HCT116 (cell line): ENCODE data around the gene UBR3. TPM values are rescaled to one million over a fixed set of nuclear protein-coding genes. Genes with fewer than 3 reads are reported as not detected.

Experiments used
- ATAC-seq: fragments of 200-7000 bp; cut with Tn5 transposase; 2 replicates; pipeline ENCODE4 v1.9.1; 2020; ENCODE audit warnings: mild to moderate bottlenecking, moderate library complexity
- BruUV-seq: library from RNA; stranded (reverse); fragments of 400-500 nt; replicated peaks from 2 replicates; lab custom pipeline; 2021; lab: Mats Ljungman, UMichigan
- CTCF ChIA-PET: fragments of 300-600 bp; sonication (Branson Sonifier 250); formaldehyde crosslinking; loops from one replicate; lab custom pipeline; 2021; ENCODE audit warnings: antibody characterized with exemption; lab: Charles Lee
- POLR2A ChIA-PET: fragments of 300-600, 350-600 bp; sonication (Branson Sonifier 250); formaldehyde crosslinking; loops from one replicate; lab custom pipeline; 2021; ENCODE audit warnings: antibody characterized with exemption; lab: Charles Lee
- RAD21 ChIA-PET, 2 experiments: fragments of 300-600 bp; sonication (Branson Sonifier 250); formaldehyde crosslinking; loops; one replicate each; lab custom pipeline; 2023; ENCODE audit warnings: low total read pairs in 2 of 2; ENCODE audit not compliant: uncharacterized antibody in 2 of 2, unreplicated experiment in 2 of 2, low non-redundant PET in 1 of 2; lab: Charles Lee
- DNase-seq: peaks from one replicate; pipeline ENCODE4 v3.0.0-alpha.2; 2010; ENCODE audit warnings: low read depth, low spot score
- H2AFZ ChIP-seq: fragments of 200-600 bp; shearing (Covaris generic), sonication (generic); 2 replicates; pipeline ENCODE4 v1.6.1; 2017; ENCODE audit warnings: low read depth, mixed run types, mixed read lengths, antibody characterized with exemption, low read length; ENCODE audit not compliant: poor library complexity, severe bottlenecking
- H3K27ac ChIP-seq: 2 replicates; pipeline ENCODE4 v1.5.1; 2012; ENCODE audit warnings: low read depth, low read length
- H3K27me3 ChIP-seq: fragments of 200-600 bp; sonication (generic); 2 replicates; pipeline ENCODE4 v1.6.1; 2016; ENCODE audit warnings: mixed run types, low read length, mixed read lengths; ENCODE audit not compliant: insufficient read depth
- H3K36me3 ChIP-seq, 2 experiments: fragments of 200-500 bp in 1 of 2; fragments of 200-600 bp in 1 of 2; sonication (Bioruptor generic) in 1 of 2; sonication (generic) in 1 of 2; 2 replicates each; pipeline versions ENCODE4 v1.5.1 to v1.6.1; 2014 to 2016; ENCODE audit warnings: low read length in 2 of 2, inconsistent platforms in 1 of 2, mixed read lengths in 1 of 2, mixed run types in 1 of 2; ENCODE audit not compliant: insufficient read depth in 2 of 2, control insufficient read depth in 1 of 2
- H3K4me1 ChIP-seq, 2 experiments: fragments of 200-600 bp in 1 of 2; sonication (generic) in 1 of 2; 2 replicates each; pipeline versions ENCODE4 v1.5.1 to v1.6.1; 2012 to 2017; ENCODE audit warnings: low read length in 2 of 2, inconsistent platforms in 1 of 2, mild to moderate bottlenecking in 1 of 2, mixed read lengths in 1 of 2, mixed run types in 1 of 2, moderate library complexity in 1 of 2; ENCODE audit not compliant: insufficient read depth in 2 of 2, control insufficient read depth in 1 of 2
- H3K4me2 ChIP-seq: fragments of 200-600 bp; sonication (generic); 2 replicates; pipeline ENCODE4 v1.6.1; 2017; ENCODE audit warnings: mixed run types, low read length, mixed read lengths
- H3K4me3 ChIP-seq, 2 experiments: fragments of 200-600 bp in 1 of 2; sonication (generic) in 1 of 2; replicated peaks in 1 of 2; 2 replicates each; pipeline ENCODE4 v1.5.1; 2011 to 2016; ENCODE audit warnings: low read length in 2 of 2, control low read depth in 1 of 2, low read depth in 1 of 2, mild to moderate bottlenecking in 1 of 2, mixed read lengths in 1 of 2, mixed run types in 1 of 2
- H3K79me2 ChIP-seq: fragments of 200-600 bp; sonication (generic); 2 replicates; pipeline ENCODE4 v1.6.1; 2017; ENCODE audit warnings: mild to moderate bottlenecking, mixed run types, low read length, moderate library complexity, mixed read lengths; ENCODE audit not compliant: insufficient read depth
- H3K9ac ChIP-seq: fragments of 200-600 bp; sonication (generic); 2 replicates; pipeline ENCODE4 v1.6.1; 2016; ENCODE audit warnings: low read length, mixed read lengths
- H3K9me2 ChIP-seq: fragments of 200-600 bp; sonication (generic), shearing (Covaris generic); 2 replicates; pipeline ENCODE4 v1.6.1; 2017; ENCODE audit warnings: mixed run types, mild to moderate bottlenecking, moderate library complexity; ENCODE audit not compliant: insufficient read depth
- H3K9me3 ChIP-seq, 2 experiments: fragments of 200-500 bp in 1 of 2; fragments of 200-600 bp in 1 of 2; sonication (Bioruptor generic) in 1 of 2; sonication (generic) in 1 of 2; 2 replicates each; pipeline ENCODE4 v1.6.1; 2014 to 2017; ENCODE audit warnings: low read length in 2 of 2, mixed read lengths in 2 of 2, inconsistent platforms in 1 of 2, low read depth in 1 of 2, mild to moderate bottlenecking in 1 of 2, mixed run types in 1 of 2, moderate library complexity in 1 of 2; ENCODE audit not compliant: control insufficient read depth in 1 of 2, insufficient read depth in 1 of 2
- H4K20me1 ChIP-seq: fragments of 200-600 bp; sonication (generic), shearing (Covaris generic); 2 replicates; pipeline ENCODE4 v1.6.1; 2017; ENCODE audit warnings: mixed run types, mild to moderate bottlenecking, moderate library complexity; ENCODE audit not compliant: insufficient read depth
- ATF3 ChIP-seq: IDR thresholded peaks from 2 replicates; pipeline ENCODE4 v1.6.1; 2012
- CBX3 ChIP-seq: IDR thresholded peaks from 2 replicates; pipeline ENCODE4 v1.6.1; 2012; ENCODE audit warnings: low read depth
- CEBPB ChIP-seq: IDR thresholded peaks from 2 replicates; pipeline ENCODE4 v1.6.1; 2012; ENCODE audit warnings: low read depth
- CTCF ChIP-seq, 3 experiments: fragments of 200-600 bp in 1 of 3; sonication (generic) in 1 of 3; IDR thresholded peaks in 2 of 3; conservative IDR thresholded peaks in 1 of 3; 2 replicates each; pipeline ENCODE4 v1.5.1; 2012 to 2017; ENCODE audit warnings: low read depth in 2 of 3, low read length in 2 of 3, antibody characterized with exemption in 1 of 3, borderline replicate concordance in 1 of 3, control low read depth in 1 of 3, mild to moderate bottlenecking in 1 of 3, mixed read lengths in 1 of 3, mixed run types in 1 of 3, moderate library complexity in 1 of 3; ENCODE audit not compliant: insufficient read depth in 1 of 3
- EGR1 ChIP-seq: IDR thresholded peaks from 2 replicates; pipeline ENCODE4 v1.6.1; 2012; ENCODE audit warnings: low read depth
- ELF1 ChIP-seq: IDR thresholded peaks from 2 replicates; pipeline ENCODE4 v1.6.1; 2012; ENCODE audit warnings: low read depth, borderline replicate concordance
- EZH2 ChIP-seq: fragments of 200-600 bp; sonication (generic); IDR thresholded peaks from 2 replicates; pipeline ENCODE4 v1.6.1; 2017; ENCODE audit warnings: antibody characterized with exemption, mixed run types
- EZH2phosphoT487 ChIP-seq: fragments of 200-600 bp; IDR thresholded peaks from 2 replicates; pipeline ENCODE4 v1.6.1; 2018; ENCODE audit warnings: antibody characterized with exemption, borderline replicate concordance
- FOSL1 ChIP-seq: IDR thresholded peaks from 2 replicates; pipeline ENCODE4 v1.6.1; 2012; ENCODE audit warnings: low read depth
- JUND ChIP-seq: IDR thresholded peaks from 2 replicates; pipeline ENCODE4 v1.6.1; 2012
- MAX ChIP-seq: IDR thresholded peaks from 2 replicates; pipeline ENCODE4 v1.6.1; 2012
- POLR2A ChIP-seq: IDR thresholded peaks from 2 replicates; pipeline ENCODE4 v1.7.0; 2011; ENCODE audit warnings: borderline replicate concordance; ENCODE audit not compliant: insufficient read depth, insufficient read length; ENCODE audit errors: extremely low read depth
- RAD21 ChIP-seq: IDR thresholded peaks from 2 replicates; pipeline ENCODE4 v1.6.1; 2012; ENCODE audit warnings: low read depth, mild to moderate bottlenecking
- REST ChIP-seq: IDR thresholded peaks from 2 replicates; pipeline ENCODE4 v1.6.1; 2012; ENCODE audit warnings: low read depth
- SIN3A ChIP-seq: IDR thresholded peaks from 2 replicates; pipeline ENCODE4 v1.6.1; 2012; ENCODE audit warnings: low read depth
- SP1 ChIP-seq: IDR thresholded peaks from 2 replicates; pipeline ENCODE4 v1.6.1; 2012; ENCODE audit warnings: low read depth
- SRF ChIP-seq: IDR thresholded peaks from 2 replicates; pipeline ENCODE4 v1.6.1; 2012; ENCODE audit warnings: low read depth
- TCF7L2 ChIP-seq: IDR thresholded peaks from 2 replicates; pipeline ENCODE4 v1.7.0; 2011; ENCODE audit warnings: borderline replicate concordance, inconsistent platforms; ENCODE audit not compliant: insufficient read depth, insufficient read length; ENCODE audit errors: extremely low read depth
- YY1 ChIP-seq: IDR thresholded peaks from 2 replicates; pipeline ENCODE4 v1.6.1; 2011; ENCODE audit warnings: low read length, low read depth, moderate library complexity, mild to moderate bottlenecking; ENCODE audit not compliant: insufficient replicate concordance; ENCODE audit errors: extremely low read depth
- ZFX ChIP-seq: fragments of 450-650 bp; IDR thresholded peaks from 2 replicates; pipeline ENCODE4 v1.6.1; 2017
- intact Hi-C: fragments of 100-400 bp; cut with micrococcal nuclease; formaldehyde crosslinking; loops from 2 replicates; pipeline ENCODE4 v1.10.0; 2022
- total RNA-seq: library from RNA; stranded (reverse); gene quantifications from one replicate; pipeline ENCODE4 v1.2.1, GENCODE V29; 2021; ENCODE audit not compliant: unreplicated experiment

The UBR3 gene
- total RNA-seq, 1 experiment from 2014 or later, result 29.5 TPM

- DNase-seq, result no peak
- Histone ChIP-seq H3K4me2 (no peak overlapping the region), H3K79me2 (peaks cover 8% of the 10 kb centered on the region; the same call in 1 of the 2 replicates), H3K4me1 (no peaks in the 10 kb centered on the region), H3K27me3 (no peaks in the 10 kb centered on the region), H3K27ac (no peak overlapping the region), H2AFZ (no peak overlapping the region), H3K9me3 (no peaks in the 10 kb centered on the region), H3K9me2 (no peaks in the 10 kb centered on the region), H3K4me3 (no peak overlapping the region), H4K20me1 (no peaks in the 10 kb centered on the region), H3K36me3 (0 out of 4 replicates have a peak, but pooled peaks cover 0 to 6% of the 10 kb centered on the region in 2 experiments), H3K9ac (no peak overlapping the region)
- no peak for ATAC-seq
- CTCF ChIA-PET, result no interaction called here
- BruUV-seq, result no TSS peak
- intact Hi-C loops, result no loop called here
- RAD21 ChIA-PET, result no interaction called here
- POLR2A ChIA-PET, result no interaction called here
- TF ChIP-seq SIN3A (no peak), CTCF (IDR thresholded peaks at IDR 0.05 in 2 of 3, conservative IDR thresholded peaks at IDR 0.05 in 1 of 3; ENCODE audit: borderline replicate concordance in 1 of 3, insufficient read depth in 1 of 3, low read depth in 2 of 3, low read length in 2 of 3) (no peak), JUND (no peak), POLR2A (no peak), YY1 (no peak), REST (no peak), CBX3 (no peak), ZFX (no peak), FOSL1 (no peak), ATF3 (no peak), EZH2phosphoT487 (no peak), SP1 (no peak), MAX (no peak), EZH2 (no peak), TCF7L2 (no peak), RAD21 (no peak), CEBPB (no peak), EGR1 (no peak), SRF (no peak), ELF1 (no peak)
Observed at GRCh38 chr2:169887120-169887519, 59.9 kb downstream of the UBR3 start.
